ENCODE results near the gene ERCC6L2. TPM values are rescaled to one million over a fixed set of nuclear protein-coding genes. Genes with fewer than 3 reads are reported as not detected.

The ERCC6L2 gene
- total and polyA plus RNA-seq, 9 of the 15 experiments (the other 6 are each of a cell fraction or from before 2014, with no cell fraction given) = 7.8 to 42.8 (median 23.6) TPM

- peak; percentile 76; the same call in 1 of the 2 replicates for TF ChIP-seq ZFP91 (CRISPR knock-in tag; IDR thresholded peaks at IDR 0.05)
- TF ChIP-seq SMARCB1 (IDR thresholded peaks at IDR 0.05; ENCODE audit: insufficient read length, low read depth) = no peak
- no peak for TF ChIP-seq CREB5 (CRISPR knock-in tag; IDR thresholded peaks at IDR 0.05)
- peak; percentile 89 for TF ChIP-seq ESRRA (IDR thresholded peaks at IDR 0.05; ENCODE audit: borderline replicate concordance, low read depth)
- TF ChIP-seq SIRT6 (IDR thresholded peaks at IDR 0.05; ENCODE audit: low read depth, low read length) = no peak
- TF ChIP-seq ETS1 (conservative IDR thresholded peaks at IDR 0.05; ENCODE audit: control insufficient read depth, low read depth, low read length) = peak; percentile 88; the same call in 1 of the 2 replicates
- TF ChIP-seq SLC30A9 (CRISPR knock-in tag; IDR thresholded peaks at IDR 0.05) = no peak
- peak; percentile 72; the same call in 1 of the 2 replicates for TF ChIP-seq THAP12 (CRISPR knock-in tag; IDR thresholded peaks at IDR 0.05)
- TF ChIP-seq RBM39 (optimal IDR thresholded peaks at IDR 0.05; ENCODE audit: low read depth, low read length) = no peak
- no peak for TF ChIP-seq ATF1 (CRISPR knock-in tag; IDR thresholded peaks at IDR 0.05)
- peak; percentile 86 for TF ChIP-seq ATF1 (tag; IDR thresholded peaks at IDR 0.05)
- no peak for TF ChIP-seq ZNF717 (CRISPR knock-in tag; IDR thresholded peaks at IDR 0.05)
- peak; percentile 59; the same call in 1 of the 2 replicates for TF ChIP-seq TCF7L2 (IDR thresholded peaks at IDR 0.05; ENCODE audit: low read depth, low read length)
- TF ChIP-seq ZNF146 (CRISPR knock-in tag; IDR thresholded peaks at IDR 0.05; ENCODE audit: unreplicated experiment) = no peak
- TF ChIP-seq ZNF23 (CRISPR knock-in tag; IDR thresholded peaks at IDR 0.05) = no peak
- no peak for TF ChIP-seq FOXK1 (CRISPR knock-in tag; IDR thresholded peaks at IDR 0.05; ENCODE audit: borderline replicate concordance)
- TF ChIP-seq TSHZ1 (CRISPR knock-in tag; IDR thresholded peaks at IDR 0.05) = no peak
Measured at GRCh38 chr9:95875305-95876137, at the start of gene ERCC6L2 (continued).

All from K562 (cell line).